ELR (cell line): ENCODE measurements around the gene PHF13.

Source experiments
- DNase-seq: peaks from one replicate; pipeline ENCODE4 v3.0.0-alpha.2; 2015; ENCODE audit warnings: low read depth

Gene PHF13

DNA sequence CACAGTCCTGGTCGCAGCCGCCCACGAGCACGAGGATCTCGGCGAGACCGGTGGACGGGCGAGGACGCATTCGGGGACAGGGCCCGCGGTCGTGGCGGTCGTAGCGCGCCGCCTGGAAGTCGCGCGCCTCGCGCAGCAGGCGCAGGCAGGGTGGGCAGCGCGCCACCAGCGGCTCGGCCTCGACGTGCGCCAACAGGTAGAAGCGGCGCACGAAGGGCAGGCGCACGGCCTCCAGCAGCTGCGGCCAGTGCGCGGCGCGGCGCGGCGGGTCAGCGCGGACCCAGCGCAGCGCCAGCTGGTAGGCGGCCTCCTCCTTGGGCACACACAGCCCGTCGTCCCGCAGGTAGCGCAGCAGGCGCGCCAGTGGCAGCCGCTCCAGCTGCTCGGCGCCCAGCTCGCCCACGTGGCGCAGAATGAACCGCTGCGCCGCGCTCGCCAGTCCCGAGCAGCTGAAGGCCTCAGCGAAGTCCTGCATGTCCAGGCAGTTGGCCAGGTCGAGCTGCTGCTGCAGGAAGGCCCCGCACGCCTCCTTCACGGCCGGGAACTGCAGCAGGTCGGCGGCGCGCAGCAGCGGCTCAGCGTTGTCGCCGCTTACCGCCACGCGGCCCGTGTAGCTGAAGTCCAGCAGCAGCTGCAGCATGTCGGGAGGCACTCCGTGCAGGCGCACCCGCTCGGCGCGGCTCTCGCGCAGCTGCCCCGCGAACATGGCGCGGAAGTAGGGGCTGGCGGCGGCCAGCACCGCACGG is 11.4 kb upstream of the PHF13 start:
- DNase-seq = peak; percentile 37

GRCh38 chr1:6602669-6603237 is 10.8 kb upstream of the PHF13 start, which contains the start of gene KLHL21:
Gene KLHL21 (minus strand): TSS chr1:6602869. CDS start chr1:6602817, 52 bp downstream.
- peak; percentile 91 for DNase-seq

- peak; percentile 81 for DNase-seq
Measured at GRCh38 chr1:6603238-6603914, 10.2 kb upstream of the PHF13 start.

GRCh38 chr1:6603915-6604558 is 9.5 kb upstream of the PHF13 start:
- DNase-seq = peak; percentile 79

- DNase-seq = peak; percentile 56
Measured at GRCh38 chr1:6612641-6613360, 730 bp upstream of the PHF13 start.

GRCh38 chr1:6614019-6614928 is 743 bp downstream of the PHF13 start:
- DNase-seq = peak; percentile 56

- peak; percentile 22 for DNase-seq
Measured at GRCh38 chr1:6614929-6615785, 1.6 kb downstream of the PHF13 start.

- no peak for DNase-seq
Measured at GRCh38 chr1:6619045-6619444, 5.5 kb downstream of the PHF13 start.

DNA sequence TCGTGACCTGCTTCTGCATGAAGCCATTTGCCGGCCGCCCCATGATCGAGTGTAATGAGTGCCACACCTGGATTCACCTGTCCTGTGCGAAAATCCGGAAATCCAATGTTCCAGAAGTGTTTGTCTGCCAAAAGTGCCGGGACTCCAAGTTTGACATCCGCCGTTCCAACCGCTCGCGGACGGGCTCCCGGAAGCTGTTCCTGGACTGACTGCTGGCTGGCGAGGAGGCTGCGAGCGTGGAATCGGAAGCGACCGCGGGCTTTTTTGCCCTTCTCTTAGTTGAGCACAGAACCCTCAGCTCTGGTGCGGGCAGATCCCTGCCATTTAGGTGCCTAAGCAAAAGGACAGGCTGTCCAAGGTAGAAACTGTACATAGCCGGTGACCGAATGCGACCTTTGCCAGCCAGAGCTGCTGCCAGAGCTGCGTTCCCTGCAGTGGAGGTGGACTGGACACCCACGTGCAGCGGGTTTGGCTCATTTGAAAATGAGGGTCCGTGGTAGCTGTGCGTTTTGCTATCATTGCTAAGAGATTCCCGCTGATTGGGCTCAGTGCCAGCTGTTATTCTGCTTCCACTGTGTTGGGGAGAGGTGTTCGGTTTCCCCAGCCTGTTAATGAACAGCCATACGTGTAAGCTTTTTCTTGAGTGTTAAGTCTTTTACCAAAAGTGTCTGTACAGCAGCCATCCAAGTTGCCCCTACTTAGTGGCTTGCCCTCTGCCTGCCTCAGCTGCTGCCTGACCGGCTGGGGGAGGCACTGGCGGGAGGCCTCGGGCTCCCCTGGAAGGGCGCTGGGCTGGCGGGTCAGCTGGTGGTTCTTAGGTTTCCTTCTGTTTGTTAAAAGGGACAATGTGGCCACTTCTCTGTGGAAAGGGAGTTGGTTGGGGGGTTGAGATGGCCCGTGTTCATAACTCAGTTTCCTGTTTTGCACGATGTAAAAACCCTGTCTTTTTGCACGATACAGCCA is 8.2 kb downstream of the PHF13 start:
- no peak for DNase-seq

DNA sequence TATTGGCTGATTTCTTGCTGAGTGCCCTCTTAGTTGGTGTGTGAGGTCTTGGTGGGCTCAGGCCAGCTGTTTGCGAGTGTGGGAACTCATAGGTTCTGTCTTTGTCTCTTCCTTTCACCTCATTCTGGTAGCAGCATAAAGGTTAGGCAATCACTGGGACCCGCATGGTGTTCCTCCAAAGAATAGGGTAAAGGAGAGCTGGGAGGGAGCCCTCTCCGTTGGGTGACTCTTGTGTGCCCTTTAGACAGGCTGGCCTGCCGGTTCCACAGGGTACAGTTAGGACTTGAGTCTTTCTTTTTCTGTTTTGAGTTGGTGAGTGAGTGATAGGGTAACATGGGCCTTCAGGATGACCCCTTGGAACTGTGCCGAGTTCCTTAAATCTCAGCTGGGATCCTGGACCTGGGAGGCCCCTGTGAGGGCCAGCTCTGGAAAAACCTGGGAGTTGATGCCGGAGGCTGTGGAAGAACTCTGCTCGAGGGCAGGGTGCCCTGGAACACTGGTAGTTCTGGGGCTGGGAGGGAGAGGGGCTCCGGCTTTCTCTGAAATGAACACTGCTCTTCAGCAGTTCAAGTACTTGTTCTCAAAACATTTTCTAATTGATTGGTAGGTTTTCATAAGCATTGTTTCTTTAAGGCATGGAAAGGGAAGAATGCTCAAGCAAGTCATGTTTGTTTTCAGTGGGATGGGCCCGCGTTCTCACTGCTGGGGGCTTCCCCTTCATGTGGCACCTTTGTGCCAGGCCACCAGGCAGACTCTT is 9.0 kb downstream of the PHF13 start:
- no peak for DNase-seq

DNA sequence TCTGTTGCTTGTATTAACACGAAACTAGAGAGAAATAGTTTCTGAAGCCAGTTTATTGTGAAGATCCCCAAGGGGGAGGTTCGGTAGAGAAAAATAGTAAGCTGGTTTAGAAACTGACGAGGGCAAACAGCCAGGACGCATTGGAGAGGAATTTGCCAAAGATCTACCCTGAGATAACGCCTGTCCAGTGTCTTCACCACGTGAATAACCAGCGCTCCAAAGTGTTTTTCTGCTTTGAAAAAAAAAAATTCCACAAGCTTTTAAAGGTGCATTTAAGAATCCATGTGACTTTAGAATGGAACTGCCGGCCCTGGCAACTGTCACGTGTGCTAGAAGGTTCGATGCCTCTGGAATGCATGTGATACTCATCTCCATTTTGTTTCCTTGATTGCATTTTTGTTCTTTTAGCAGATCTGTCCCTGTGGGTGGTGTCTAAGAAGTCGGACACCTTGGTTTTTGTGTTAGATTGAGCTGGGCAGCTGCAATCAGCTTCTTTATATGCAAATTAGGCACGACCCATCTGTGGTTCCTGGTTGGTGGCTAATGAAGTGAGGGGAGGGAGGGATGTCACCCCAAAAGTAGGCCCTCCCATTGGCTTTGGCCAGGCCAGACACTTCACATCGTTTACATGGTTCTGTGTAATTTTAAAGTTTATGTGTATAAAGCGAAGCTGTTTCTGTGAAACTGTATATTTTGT is 9.9 kb downstream of the PHF13 start:
- no peak for DNase-seq

GRCh38 chr1:6624710-6625583 is 11.4 kb downstream of the PHF13 start, which contains the start of gene THAP3:
Gene THAP3 (plus strand): TSS chr1:6624868. CDS start chr1:6625219, 351 bp downstream.
- DNase-seq = peak; percentile 87

DNA sequence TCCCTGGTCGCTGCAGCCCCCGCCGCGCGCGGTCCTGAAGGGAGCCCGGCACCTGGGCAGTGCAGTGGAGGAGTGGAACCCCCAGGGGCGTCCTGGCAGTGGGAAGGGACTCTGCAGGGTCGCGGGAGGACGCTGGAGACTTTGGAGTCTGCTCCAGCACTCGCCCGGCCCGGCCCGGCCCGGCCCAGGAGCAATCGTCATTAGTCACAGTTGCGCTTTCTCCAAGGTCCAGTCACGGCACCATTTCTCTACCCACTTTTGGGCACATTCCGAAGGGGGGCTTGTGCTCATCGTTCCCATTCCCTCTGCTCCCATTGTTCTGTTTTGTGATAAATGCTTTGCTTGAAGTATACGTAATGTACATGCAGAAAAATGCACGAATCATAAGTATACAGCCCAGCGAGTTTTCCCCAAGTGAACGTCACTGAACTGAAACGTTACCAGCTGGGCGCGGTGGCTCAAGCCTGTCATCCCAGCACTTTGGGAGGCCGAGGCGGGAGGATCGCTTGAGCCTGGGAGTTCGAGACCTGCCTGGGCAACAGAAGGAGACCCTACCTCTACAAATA is 12.1 kb downstream of the PHF13 start:
- peak; percentile 56 for DNase-seq

DNA sequence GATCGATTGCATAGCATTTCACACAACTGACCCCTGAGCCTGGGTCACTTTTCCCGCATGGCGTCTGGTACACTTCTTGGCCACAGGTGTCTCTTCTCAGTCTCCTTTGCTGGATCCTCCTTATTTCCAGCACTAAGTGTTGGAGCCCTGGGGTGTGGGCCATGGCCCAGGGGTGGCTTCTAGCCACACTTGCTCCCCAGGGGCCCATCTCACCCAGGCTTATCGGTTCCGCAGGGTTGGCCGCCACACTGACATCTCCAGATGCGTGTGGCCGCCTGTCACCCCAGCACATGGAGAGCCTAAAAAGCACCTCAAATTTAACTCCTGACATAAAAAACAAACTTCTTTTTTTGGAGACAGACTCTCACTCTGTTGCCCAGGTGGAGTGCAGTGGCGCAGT is 13.5 kb downstream of the PHF13 start:
- DNase-seq = no peak

GRCh38 chr1:6627841-6628545 is 14.5 kb downstream of the PHF13 start:
- DNase-seq = no peak
